ENCODE data around the gene CSTPP1. TPM values are rescaled to one million over a fixed set of nuclear protein-coding genes. Genes with fewer than 3 reads are reported as not detected.

Gene CSTPP1
- polyA plus RNA-seq, 1 donor from 2014 or later, result 46.4 TPM

DNA sequence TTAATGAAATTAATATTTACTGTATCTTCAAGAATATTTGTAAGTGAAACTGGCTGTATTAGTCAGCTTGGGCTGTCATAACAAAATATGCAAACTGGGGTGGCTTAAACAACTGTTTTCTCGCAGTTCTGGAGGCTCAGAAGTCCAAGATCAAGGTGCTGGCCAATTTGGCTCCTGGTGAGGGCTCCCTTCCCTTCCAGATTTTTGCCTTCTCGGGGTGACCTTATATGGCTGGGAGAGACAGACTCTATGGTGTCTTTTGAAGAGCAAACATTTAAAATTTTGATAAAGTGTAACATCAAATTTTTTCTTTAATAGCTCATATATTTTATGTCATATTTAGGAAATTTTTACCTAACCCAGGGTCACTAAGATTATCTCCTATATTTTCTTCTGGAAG lies 30.2 kb downstream of the CSTPP1 start:
- H3K27ac ChIP-seq (ENCODE audit: low read length), result no peak overlapping the region
- TF ChIP-seq POLR2AphosphoS5 (IDR thresholded peaks at IDR 0.05) (no peak), TAF1 (IDR thresholded peaks at IDR 0.05; ENCODE audit: low read depth) (no peak), RAD21 (conservative IDR thresholded peaks at IDR 0.05) (no peak), SMC3 (conservative IDR thresholded peaks at IDR 0.05; ENCODE audit: poor library complexity) (no peak), MXI1 (conservative IDR thresholded peaks at IDR 0.05; ENCODE audit: poor library complexity, severe bottlenecking) (no peak)
- TF ChIP-seq, protein P1, sequence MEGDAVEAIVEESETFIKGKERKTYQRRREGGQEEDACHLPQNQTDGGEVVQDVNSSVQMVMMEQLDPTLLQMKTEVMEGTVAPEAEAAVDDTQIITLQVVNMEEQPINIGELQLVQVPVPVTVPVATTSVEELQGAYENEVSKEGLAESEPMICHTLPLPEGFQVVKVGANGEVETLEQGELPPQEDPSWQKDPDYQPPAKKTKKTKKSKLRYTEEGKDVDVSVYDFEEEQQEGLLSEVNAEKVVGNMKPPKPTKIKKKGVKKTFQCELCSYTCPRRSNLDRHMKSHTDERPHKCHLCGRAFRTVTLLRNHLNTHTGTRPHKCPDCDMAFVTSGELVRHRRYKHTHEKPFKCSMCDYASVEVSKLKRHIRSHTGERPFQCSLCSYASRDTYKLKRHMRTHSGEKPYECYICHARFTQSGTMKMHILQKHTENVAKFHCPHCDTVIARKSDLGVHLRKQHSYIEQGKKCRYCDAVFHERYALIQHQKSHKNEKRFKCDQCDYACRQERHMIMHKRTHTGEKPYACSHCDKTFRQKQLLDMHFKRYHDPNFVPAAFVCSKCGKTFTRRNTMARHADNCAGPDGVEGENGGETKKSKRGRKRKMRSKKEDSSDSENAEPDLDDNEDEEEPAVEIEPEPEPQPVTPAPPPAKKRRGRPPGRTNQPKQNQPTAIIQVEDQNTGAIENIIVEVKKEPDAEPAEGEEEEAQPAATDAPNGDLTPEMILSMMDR (IDR thresholded peaks at IDR 0.05; ENCODE audit: poor library complexity, severe bottlenecking), result no peak
- TF ChIP-seq, protein P2, sequence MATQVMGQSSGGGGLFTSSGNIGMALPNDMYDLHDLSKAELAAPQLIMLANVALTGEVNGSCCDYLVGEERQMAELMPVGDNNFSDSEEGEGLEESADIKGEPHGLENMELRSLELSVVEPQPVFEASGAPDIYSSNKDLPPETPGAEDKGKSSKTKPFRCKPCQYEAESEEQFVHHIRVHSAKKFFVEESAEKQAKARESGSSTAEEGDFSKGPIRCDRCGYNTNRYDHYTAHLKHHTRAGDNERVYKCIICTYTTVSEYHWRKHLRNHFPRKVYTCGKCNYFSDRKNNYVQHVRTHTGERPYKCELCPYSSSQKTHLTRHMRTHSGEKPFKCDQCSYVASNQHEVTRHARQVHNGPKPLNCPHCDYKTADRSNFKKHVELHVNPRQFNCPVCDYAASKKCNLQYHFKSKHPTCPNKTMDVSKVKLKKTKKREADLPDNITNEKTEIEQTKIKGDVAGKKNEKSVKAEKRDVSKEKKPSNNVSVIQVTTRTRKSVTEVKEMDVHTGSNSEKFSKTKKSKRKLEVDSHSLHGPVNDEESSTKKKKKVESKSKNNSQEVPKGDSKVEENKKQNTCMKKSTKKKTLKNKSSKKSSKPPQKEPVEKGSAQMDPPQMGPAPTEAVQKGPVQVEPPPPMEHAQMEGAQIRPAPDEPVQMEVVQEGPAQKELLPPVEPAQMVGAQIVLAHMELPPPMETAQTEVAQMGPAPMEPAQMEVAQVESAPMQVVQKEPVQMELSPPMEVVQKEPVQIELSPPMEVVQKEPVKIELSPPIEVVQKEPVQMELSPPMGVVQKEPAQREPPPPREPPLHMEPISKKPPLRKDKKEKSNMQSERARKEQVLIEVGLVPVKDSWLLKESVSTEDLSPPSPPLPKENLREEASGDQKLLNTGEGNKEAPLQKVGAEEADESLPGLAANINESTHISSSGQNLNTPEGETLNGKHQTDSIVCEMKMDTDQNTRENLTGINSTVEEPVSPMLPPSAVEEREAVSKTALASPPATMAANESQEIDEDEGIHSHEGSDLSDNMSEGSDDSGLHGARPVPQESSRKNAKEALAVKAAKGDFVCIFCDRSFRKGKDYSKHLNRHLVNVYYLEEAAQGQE (IDR thresholded peaks at IDR 0.05; ENCODE audit: borderline replicate concordance), result no peak
- H3K9me2 ChIP-seq (ENCODE audit: insufficient read depth, low read length), result no peaks in the 10 kb centered on the region
- H3F3A ChIP-seq (ENCODE audit: insufficient read depth, low read length, poor library complexity, severe bottlenecking), result no peaks in the 10 kb centered on the region
- H3K9me3 ChIP-seq (ENCODE audit: low read length), result no peaks in the 10 kb centered on the region
- no peaks in the 10 kb centered on the region for H3K27me3 ChIP-seq (ENCODE audit: insufficient read depth, low read depth, low read length)
- no peak overlapping the region for H2AFZ ChIP-seq (ENCODE audit: low read depth, low read length)
- no peaks in the 10 kb centered on the region for H3K36me3 ChIP-seq (ENCODE audit: insufficient read depth, low read length)
- H3K79me2 ChIP-seq (replicated peaks; ENCODE audit: insufficient read depth, low read length), result no peaks in the 10 kb centered on the region
- no peak overlapping the region for H3K9ac ChIP-seq (ENCODE audit: low read length)
- H3K4me2 ChIP-seq (ENCODE audit: low read length), result no peak overlapping the region
- H3K4me3 ChIP-seq (ENCODE audit: low read length), result no peak overlapping the region
- H4K20me1 ChIP-seq (ENCODE audit: insufficient read depth), result no peaks in the 10 kb centered on the region

DNA sequence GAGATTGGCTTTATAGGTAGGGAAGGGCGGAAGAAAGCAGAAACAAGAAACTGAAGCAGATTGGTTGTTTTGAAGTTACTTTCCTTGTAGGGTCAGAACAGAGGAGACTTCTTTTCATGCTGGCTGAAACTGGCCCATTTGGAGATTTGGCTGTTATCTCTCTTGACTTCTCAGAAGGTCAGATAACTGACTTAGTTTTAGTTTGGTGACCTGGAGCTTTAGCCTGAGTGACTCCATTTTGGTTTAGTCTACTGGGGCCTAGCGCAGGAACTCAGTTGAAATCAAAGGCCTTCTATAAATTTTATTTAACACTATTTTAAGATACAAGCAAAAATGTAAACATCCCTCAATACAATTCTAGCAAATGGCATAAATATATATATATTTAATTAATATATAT lies 31.4 kb downstream of the CSTPP1 start:
- Histone ChIP-seq H3K4me3 (ENCODE audit: low read length) (no peak overlapping the region), H3F3A (ENCODE audit: insufficient read depth, low read length, poor library complexity, severe bottlenecking) (no peaks in the 10 kb centered on the region), H3K27me3 (ENCODE audit: insufficient read depth, low read depth, low read length) (no peaks in the 10 kb centered on the region), H2AFZ (ENCODE audit: low read depth, low read length) (no peak overlapping the region), H4K20me1 (ENCODE audit: insufficient read depth) (no peaks in the 10 kb centered on the region), H3K9me2 (ENCODE audit: insufficient read depth, low read length) (no peaks in the 10 kb centered on the region), H3K9ac (ENCODE audit: low read length) (no peak overlapping the region), H3K79me2 (replicated peaks; ENCODE audit: insufficient read depth, low read length) (no peaks in the 10 kb centered on the region), H3K36me3 (ENCODE audit: insufficient read depth, low read length) (no peaks in the 10 kb centered on the region), H3K4me2 (ENCODE audit: low read length) (no peak overlapping the region), H3K27ac (ENCODE audit: low read length) (no peak overlapping the region), H3K9me3 (ENCODE audit: low read length) (no peaks in the 10 kb centered on the region)
- no peak for TF ChIP-seq RAD21 (conservative IDR thresholded peaks at IDR 0.05)
- no peak for TF ChIP-seq TAF1 (IDR thresholded peaks at IDR 0.05; ENCODE audit: low read depth)
- TF ChIP-seq MXI1 (conservative IDR thresholded peaks at IDR 0.05; ENCODE audit: poor library complexity, severe bottlenecking), result no peak
- TF ChIP-seq, protein P1 (IDR thresholded peaks at IDR 0.05; ENCODE audit: poor library complexity, severe bottlenecking), result no peak
- TF ChIP-seq, protein P2 (IDR thresholded peaks at IDR 0.05; ENCODE audit: borderline replicate concordance), result no peak
- TF ChIP-seq SMC3 (conservative IDR thresholded peaks at IDR 0.05; ENCODE audit: poor library complexity), result no peak
- no peak for TF ChIP-seq POLR2AphosphoS5 (IDR thresholded peaks at IDR 0.05)
- TF ChIP-seq EZH2 (IDR thresholded peaks at IDR 0.05; ENCODE audit: borderline replicate concordance, insufficient read depth, low read length, poor library complexity, severe bottlenecking), result no peak
- no peak for TF ChIP-seq EP300 (conservative IDR thresholded peaks at IDR 0.05; ENCODE audit: poor library complexity, severe bottlenecking)
